WTC11 (cell line): Measurements from ENCODE around the gene NFATC2IP. TPM values are rescaled to one million over a fixed set of nuclear protein-coding genes. Genes with fewer than 3 reads are reported as not detected.

Source experiments
- ATAC-seq: fragments of 200-7000 bp; cut with Tn5 transposase; 2 replicates; pipeline ENCODE4 v1.10.0; 2021; ENCODE audit warnings: mild to moderate bottlenecking, moderate library complexity
- CTCF ChIA-PET: fragments of 300-600 bp; sonication (Branson Sonifier 250); formaldehyde crosslinking; loops from one replicate; lab custom pipeline; 2021; ENCODE audit warnings: antibody characterized with exemption; lab: Charles Lee
- POLR2A ChIA-PET: fragments of 350-600 bp; sonication (Branson Sonifier 250); formaldehyde crosslinking; loops from one replicate; lab custom pipeline; 2021; ENCODE audit warnings: antibody characterized with exemption; lab: Charles Lee
- DNase-seq: peaks from one replicate; pipeline ENCODE4 v3.0.0; 2021; ENCODE audit warnings: low spot score
- H3K27ac Mint-ChIP-seq: 2 replicates; pipeline ENCODE4 v1.8.0; 2021; ENCODE audit warnings: mixed read lengths
- H3K27me3 Mint-ChIP-seq: 2 replicates; pipeline ENCODE4 v1.8.0; 2021; ENCODE audit warnings: low read depth, mild to moderate bottlenecking, moderate library complexity, mixed read lengths
- H3K36me3 Mint-ChIP-seq: 2 replicates; pipeline ENCODE4 v1.8.0; 2021; ENCODE audit warnings: mixed read lengths
- H3K4me1 Mint-ChIP-seq: 2 replicates; pipeline ENCODE4 v1.8.0; 2022; ENCODE audit warnings: mixed read lengths
- H3K4me3 Mint-ChIP-seq: 2 replicates; pipeline ENCODE4 v1.8.0; 2021; ENCODE audit warnings: mild to moderate bottlenecking, moderate library complexity, mixed read lengths
- H3K9me3 Mint-ChIP-seq: 2 replicates; pipeline ENCODE4 v1.8.0; 2021; ENCODE audit warnings: mixed read lengths
- ELF4 ChIP-seq: sonication (generic); formaldehyde crosslinking; IDR thresholded peaks from 2 replicates; pipeline ENCODE4 v1.8.1; 2022; ENCODE audit warnings: low read depth, mild to moderate bottlenecking, moderate library complexity, missing genetic modification reagents
- EMX1 ChIP-seq: fragments of 250-450 bp; sonication (Bioruptor Pico); IDR thresholded peaks from 2 replicates; pipeline ENCODE4 v1.8.0; 2021; ENCODE audit warnings: mild to moderate bottlenecking
- GRHL2 ChIP-seq: fragments of 250-450 bp; sonication (Bioruptor Pico); IDR thresholded peaks from 2 replicates; pipeline ENCODE4 v1.8.0; 2022; ENCODE audit warnings: mild to moderate bottlenecking, moderate library complexity; ENCODE audit not compliant: insufficient replicate concordance, severe bottlenecking
- HMGA2 ChIP-seq: fragments of 250-450 bp; sonication (Bioruptor Pico); IDR thresholded peaks from 2 replicates; pipeline ENCODE4 v1.4.0; 2021; ENCODE audit warnings: mild to moderate bottlenecking, moderate library complexity
- NFYB ChIP-seq: sonication (generic); formaldehyde crosslinking; conservative IDR thresholded peaks from 2 replicates; pipeline ENCODE4 v1.8.0; 2022; ENCODE audit warnings: low read depth, missing genetic modification reagents
- OVOL2 ChIP-seq: fragments of 250-450 bp; sonication (Bioruptor Pico); IDR thresholded peaks from 2 replicates; pipeline ENCODE4 v1.9.0; 2021; ENCODE audit warnings: mild to moderate bottlenecking, borderline replicate concordance
- PRRX2 ChIP-seq: fragments of 250-450 bp; sonication (Bioruptor Pico); IDR thresholded peaks from 2 replicates; pipeline ENCODE4 v1.8.0; 2021; ENCODE audit warnings: mild to moderate bottlenecking
- SOX15 ChIP-seq: fragments of 250-450 bp; sonication (Bioruptor Pico); IDR thresholded peaks from 2 replicates; pipeline ENCODE4 v1.9.0; 2021; ENCODE audit warnings: mild to moderate bottlenecking
- TEAD1 ChIP-seq: sonication (generic); formaldehyde crosslinking; IDR thresholded peaks from 2 replicates; pipeline ENCODE4 v1.8.0; 2022; ENCODE audit warnings: mild to moderate bottlenecking, missing genetic modification reagents
- ZNF121 ChIP-seq: sonication (generic); formaldehyde crosslinking; IDR thresholded peaks from 2 replicates; pipeline ENCODE4 v1.8.0; 2023; ENCODE audit warnings: missing genetic modification reagents
- ZNF219 ChIP-seq: sonication (generic); formaldehyde crosslinking; IDR thresholded peaks from 2 replicates; pipeline ENCODE4 v1.8.0; 2023; ENCODE audit warnings: missing genetic modification reagents, mild to moderate bottlenecking, borderline replicate concordance
- ZNF263 ChIP-seq: sonication (generic); formaldehyde crosslinking; IDR thresholded peaks from 2 replicates; pipeline ENCODE4 v1.8.1; 2022; ENCODE audit warnings: low read depth, mild to moderate bottlenecking, moderate library complexity, missing genetic modification reagents
- ZNF396 ChIP-seq: fragments of 250-450 bp; sonication (Bioruptor Pico); IDR thresholded peaks from 2 replicates; pipeline ENCODE4 v1.8.0; 2021; ENCODE audit warnings: mild to moderate bottlenecking, moderate library complexity, borderline replicate concordance
- ZNF671 ChIP-seq: fragments of 250-450 bp; sonication (Bioruptor Pico); IDR thresholded peaks from 2 replicates; pipeline ENCODE4 v1.8.0; 2021; ENCODE audit warnings: mild to moderate bottlenecking
- total RNA-seq: library from RNA; stranded (reverse); gene quantifications from 3 replicates; pipeline ENCODE4 v1.2.3, GENCODE V29; 2021
- TF ChIP-seq, protein P1 (sequence below): sonication (generic); formaldehyde crosslinking; IDR thresholded peaks from 2 replicates; pipeline ENCODE4 v1.8.1; 2023; ENCODE audit warnings: mild to moderate bottlenecking, missing genetic modification reagents, borderline replicate concordance
- TF ChIP-seq, protein P2 (sequence below): sonication (generic); formaldehyde crosslinking; IDR thresholded peaks from 2 replicates; pipeline ENCODE4 v1.8.1; 2022; ENCODE audit warnings: missing genetic modification reagents, borderline replicate concordance
- TF ChIP-seq, protein P3 (sequence below): fragments of 250-450 bp; sonication (Bioruptor Pico); IDR thresholded peaks from 2 replicates; pipeline ENCODE4 v2.1.2; 2022; ENCODE audit warnings: mild to moderate bottlenecking, moderate library complexity
- TF ChIP-seq, protein P4 (sequence below): sonication (generic); formaldehyde crosslinking; IDR thresholded peaks from 2 replicates; pipeline ENCODE4 v1.8.1; 2023; ENCODE audit warnings: mild to moderate bottlenecking, missing genetic modification reagents
- TF ChIP-seq, protein P5 (sequence below): fragments of 200-600 bp; IDR thresholded peaks from 2 replicates; pipeline ENCODE4 v1.8.0; 2022; ENCODE audit warnings: antibody characterized with exemption

The NFATC2IP gene
- total RNA-seq, 1 experiment from 2014 or later = 66.6 TPM

DNA sequence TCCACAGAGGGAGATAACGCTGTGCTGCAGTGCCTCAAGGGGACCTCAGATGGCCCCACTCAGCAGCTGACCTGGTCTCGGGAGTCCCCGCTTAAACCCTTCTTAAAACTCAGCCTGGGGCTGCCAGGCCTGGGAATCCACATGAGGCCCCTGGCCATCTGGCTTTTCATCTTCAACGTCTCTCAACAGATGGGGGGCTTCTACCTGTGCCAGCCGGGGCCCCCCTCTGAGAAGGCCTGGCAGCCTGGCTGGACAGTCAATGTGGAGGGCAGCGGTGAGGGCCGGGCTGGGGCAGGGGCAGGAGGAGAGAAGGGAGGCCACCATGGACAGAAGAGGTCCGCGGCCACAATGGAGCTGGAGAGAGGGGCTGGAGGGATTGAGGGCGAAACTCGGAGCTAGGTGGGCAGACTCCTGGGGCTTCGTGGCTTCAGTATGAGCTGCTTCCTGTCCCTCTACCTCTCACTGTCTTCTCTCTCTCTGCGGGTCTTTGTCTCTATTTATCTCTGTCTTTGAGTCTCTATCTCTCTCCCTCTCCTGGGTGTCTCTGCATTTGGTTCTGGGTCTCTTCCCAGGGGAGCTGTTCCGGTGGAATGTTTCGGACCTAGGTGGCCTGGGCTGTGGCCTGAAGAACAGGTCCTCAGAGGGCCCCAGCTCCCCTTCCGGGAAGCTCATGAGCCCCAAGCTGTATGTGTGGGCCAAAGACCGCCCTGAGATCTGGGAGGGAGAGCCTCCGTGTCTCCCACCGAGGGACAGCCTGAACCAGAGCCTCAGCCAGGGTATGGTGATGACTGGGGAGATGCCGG lies 18.2 kb upstream of the NFATC2IP start (continued):
- TF ChIP-seq, protein P1, sequence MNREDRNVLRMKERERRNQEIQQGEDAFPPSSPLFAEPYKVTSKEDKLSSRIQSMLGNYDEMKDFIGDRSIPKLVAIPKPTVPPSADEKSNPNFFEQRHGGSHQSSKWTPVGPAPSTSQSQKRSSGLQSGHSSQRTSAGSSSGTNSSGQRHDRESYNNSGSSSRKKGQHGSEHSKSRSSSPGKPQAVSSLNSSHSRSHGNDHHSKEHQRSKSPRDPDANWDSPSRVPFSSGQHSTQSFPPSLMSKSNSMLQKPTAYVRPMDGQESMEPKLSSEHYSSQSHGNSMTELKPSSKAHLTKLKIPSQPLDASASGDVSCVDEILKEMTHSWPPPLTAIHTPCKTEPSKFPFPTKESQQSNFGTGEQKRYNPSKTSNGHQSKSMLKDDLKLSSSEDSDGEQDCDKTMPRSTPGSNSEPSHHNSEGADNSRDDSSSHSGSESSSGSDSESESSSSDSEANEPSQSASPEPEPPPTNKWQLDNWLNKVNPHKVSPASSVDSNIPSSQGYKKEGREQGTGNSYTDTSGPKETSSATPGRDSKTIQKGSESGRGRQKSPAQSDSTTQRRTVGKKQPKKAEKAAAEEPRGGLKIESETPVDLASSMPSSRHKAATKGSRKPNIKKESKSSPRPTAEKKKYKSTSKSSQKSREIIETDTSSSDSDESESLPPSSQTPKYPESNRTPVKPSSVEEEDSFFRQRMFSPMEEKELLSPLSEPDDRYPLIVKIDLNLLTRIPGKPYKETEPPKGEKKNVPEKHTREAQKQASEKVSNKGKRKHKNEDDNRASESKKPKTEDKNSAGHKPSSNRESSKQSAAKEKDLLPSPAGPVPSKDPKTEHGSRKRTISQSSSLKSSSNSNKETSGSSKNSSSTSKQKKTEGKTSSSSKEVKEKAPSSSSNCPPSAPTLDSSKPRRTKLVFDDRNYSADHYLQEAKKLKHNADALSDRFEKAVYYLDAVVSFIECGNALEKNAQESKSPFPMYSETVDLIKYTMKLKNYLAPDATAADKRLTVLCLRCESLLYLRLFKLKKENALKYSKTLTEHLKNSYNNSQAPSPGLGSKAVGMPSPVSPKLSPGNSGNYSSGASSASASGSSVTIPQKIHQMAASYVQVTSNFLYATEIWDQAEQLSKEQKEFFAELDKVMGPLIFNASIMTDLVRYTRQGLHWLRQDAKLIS (CRISPR knock-in tag) = no peak
- TF ChIP-seq PRRX2 (CRISPR knock-in tag) = no peak
- TF ChIP-seq HMGA2 (CRISPR knock-in tag) = no peak
- TF ChIP-seq TEAD1 (CRISPR knock-in tag) = no peak
- TF ChIP-seq, protein P2, sequence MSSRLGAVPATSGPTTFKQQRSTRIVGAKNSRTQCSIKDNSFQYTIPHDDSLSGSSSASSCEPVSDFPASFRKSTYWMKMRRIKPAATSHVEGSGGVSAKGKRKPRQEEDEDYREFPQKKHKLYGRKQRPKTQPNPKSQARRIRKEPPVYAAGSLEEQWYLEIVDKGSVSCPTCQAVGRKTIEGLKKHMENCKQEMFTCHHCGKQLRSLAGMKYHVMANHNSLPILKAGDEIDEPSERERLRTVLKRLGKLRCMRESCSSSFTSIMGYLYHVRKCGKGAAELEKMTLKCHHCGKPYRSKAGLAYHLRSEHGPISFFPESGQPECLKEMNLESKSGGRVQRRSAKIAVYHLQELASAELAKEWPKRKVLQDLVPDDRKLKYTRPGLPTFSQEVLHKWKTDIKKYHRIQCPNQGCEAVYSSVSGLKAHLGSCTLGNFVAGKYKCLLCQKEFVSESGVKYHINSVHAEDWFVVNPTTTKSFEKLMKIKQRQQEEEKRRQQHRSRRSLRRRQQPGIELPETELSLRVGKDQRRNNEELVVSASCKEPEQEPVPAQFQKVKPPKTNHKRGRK (CRISPR knock-in tag) = no peak
- no peak for TF ChIP-seq GRHL2 (CRISPR knock-in tag)
- TF ChIP-seq ZNF396 (CRISPR knock-in tag) = no peak
- TF ChIP-seq EMX1 (CRISPR knock-in tag) = no peak
- TF ChIP-seq, protein P3, sequence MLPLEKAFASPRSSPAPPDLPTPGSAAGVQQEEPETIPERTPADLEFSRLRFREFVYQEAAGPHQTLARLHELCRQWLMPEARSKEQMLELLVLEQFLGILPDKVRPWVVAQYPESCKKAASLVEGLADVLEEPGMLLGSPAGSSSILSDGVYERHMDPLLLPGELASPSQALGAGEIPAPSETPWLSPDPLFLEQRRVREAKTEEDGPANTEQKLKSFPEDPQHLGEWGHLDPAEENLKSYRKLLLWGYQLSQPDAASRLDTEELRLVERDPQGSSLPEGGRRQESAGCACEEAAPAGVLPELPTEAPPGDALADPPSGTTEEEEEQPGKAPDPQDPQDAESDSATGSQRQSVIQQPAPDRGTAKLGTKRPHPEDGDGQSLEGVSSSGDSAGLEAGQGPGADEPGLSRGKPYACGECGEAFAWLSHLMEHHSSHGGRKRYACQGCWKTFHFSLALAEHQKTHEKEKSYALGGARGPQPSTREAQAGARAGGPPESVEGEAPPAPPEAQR = no peak
- TF ChIP-seq ZNF121 (CRISPR knock-in tag) = no peak
- TF ChIP-seq ZNF219 (CRISPR knock-in tag) = no peak
- TF ChIP-seq, protein P4, sequence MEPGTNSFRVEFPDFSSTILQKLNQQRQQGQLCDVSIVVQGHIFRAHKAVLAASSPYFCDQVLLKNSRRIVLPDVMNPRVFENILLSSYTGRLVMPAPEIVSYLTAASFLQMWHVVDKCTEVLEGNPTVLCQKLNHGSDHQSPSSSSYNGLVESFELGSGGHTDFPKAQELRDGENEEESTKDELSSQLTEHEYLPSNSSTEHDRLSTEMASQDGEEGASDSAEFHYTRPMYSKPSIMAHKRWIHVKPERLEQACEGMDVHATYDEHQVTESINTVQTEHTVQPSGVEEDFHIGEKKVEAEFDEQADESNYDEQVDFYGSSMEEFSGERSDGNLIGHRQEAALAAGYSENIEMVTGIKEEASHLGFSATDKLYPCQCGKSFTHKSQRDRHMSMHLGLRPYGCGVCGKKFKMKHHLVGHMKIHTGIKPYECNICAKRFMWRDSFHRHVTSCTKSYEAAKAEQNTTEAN (CRISPR knock-in tag) = no peak

DNA sequence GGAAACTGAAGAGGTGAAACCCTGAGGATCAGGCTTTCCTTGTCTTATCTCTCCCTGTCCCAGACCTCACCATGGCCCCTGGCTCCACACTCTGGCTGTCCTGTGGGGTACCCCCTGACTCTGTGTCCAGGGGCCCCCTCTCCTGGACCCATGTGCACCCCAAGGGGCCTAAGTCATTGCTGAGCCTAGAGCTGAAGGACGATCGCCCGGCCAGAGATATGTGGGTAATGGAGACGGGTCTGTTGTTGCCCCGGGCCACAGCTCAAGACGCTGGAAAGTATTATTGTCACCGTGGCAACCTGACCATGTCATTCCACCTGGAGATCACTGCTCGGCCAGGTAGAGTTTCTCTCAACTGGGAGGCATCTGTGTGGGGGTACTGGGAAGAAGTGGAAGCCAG lies 17.6 kb upstream of the NFATC2IP start:
- ChIA-PET POLR2A (interaction anchor here (0.5 kb wide), 1 partner anchor 8 kb away, joined by 4 read pairs; no protein-coding TSS in a partner anchor), CTCF (interaction anchor here (0.9 to 1.7 kb wide), 3 partner anchors 8 to 12 kb away, joined by 3 to 10 read pairs (median 5); partner anchors contain the start of gene RABEP2)
- DNase-seq = no peak
- TF ChIP-seq NFYB (CRISPR knock-in tag) = no peak
- no peak for TF ChIP-seq SOX15 (CRISPR knock-in tag)
- no peak for TF ChIP-seq ELF4 (CRISPR knock-in tag)
- TF ChIP-seq HMGA2 (CRISPR knock-in tag) = no peak
- no peak for TF ChIP-seq OVOL2
- TF ChIP-seq ZNF671 (CRISPR knock-in tag) = no peak
- TF ChIP-seq, protein P5, sequence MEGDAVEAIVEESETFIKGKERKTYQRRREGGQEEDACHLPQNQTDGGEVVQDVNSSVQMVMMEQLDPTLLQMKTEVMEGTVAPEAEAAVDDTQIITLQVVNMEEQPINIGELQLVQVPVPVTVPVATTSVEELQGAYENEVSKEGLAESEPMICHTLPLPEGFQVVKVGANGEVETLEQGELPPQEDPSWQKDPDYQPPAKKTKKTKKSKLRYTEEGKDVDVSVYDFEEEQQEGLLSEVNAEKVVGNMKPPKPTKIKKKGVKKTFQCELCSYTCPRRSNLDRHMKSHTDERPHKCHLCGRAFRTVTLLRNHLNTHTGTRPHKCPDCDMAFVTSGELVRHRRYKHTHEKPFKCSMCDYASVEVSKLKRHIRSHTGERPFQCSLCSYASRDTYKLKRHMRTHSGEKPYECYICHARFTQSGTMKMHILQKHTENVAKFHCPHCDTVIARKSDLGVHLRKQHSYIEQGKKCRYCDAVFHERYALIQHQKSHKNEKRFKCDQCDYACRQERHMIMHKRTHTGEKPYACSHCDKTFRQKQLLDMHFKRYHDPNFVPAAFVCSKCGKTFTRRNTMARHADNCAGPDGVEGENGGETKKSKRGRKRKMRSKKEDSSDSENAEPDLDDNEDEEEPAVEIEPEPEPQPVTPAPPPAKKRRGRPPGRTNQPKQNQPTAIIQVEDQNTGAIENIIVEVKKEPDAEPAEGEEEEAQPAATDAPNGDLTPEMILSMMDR = no peak
- no peak for TF ChIP-seq ZNF263 (CRISPR knock-in tag)
- Mint-ChIP-seq H3K27ac (no peak overlapping the region), H3K4me1 (peaks cover 8% of the 10 kb centered on the region), H3K4me3 (no peak overlapping the region), H3K27me3 (peaks cover 14% of the 10 kb centered on the region), H3K36me3 (no peaks in the 10 kb centered on the region), H3K9me3 (no peaks in the 10 kb centered on the region)
- ATAC-seq = no peak
